Panc1 (cell line): Measurements from ENCODE around the gene GNAO1. TPM values are rescaled to one million over a fixed set of nuclear protein-coding genes. Genes with fewer than 3 reads are reported as not detected.

ENCODE experiments used
- ATAC-seq: fragments of 200-7000 bp; cut with Tn5 transposase; 2 replicates; pipeline ENCODE4 v1.9.1; 2020; ENCODE audit warnings: mild to moderate bottlenecking, moderate library complexity
- BruUV-seq: library from RNA; stranded (reverse); fragments of 400-500 nt; replicated peaks from 2 replicates; lab custom pipeline; 2021; lab: Mats Ljungman, UMichigan
- CTCF ChIA-PET: fragments of 300-600 bp; sonication (Branson Sonifier 250); formaldehyde crosslinking; loops from one replicate; lab custom pipeline; 2022; ENCODE audit warnings: antibody characterized with exemption; lab: Charles Lee
- POLR2A ChIA-PET: fragments of 300-600 bp; sonication (Branson Sonifier 250); formaldehyde crosslinking; loops from one replicate; lab custom pipeline; 2022; ENCODE audit warnings: antibody characterized with exemption; lab: Charles Lee
- DNase-seq: peaks from one replicate; pipeline ENCODE4 v3.0.0-alpha.2; 2010; ENCODE audit warnings: low read depth, low spot score
- H3K27ac ChIP-seq: 2 replicates; pipeline ENCODE4 v1.5.1; 2011; ENCODE audit warnings: mild to moderate bottlenecking, low read length, inconsistent platforms
- H3K27me3 ChIP-seq: fragments of 200-500 bp; sonication (Bioruptor generic); 2 replicates; pipeline ENCODE4 v1.6.0; 2014; ENCODE audit warnings: low read length, inconsistent platforms; ENCODE audit not compliant: control insufficient read depth, insufficient read depth
- H3K36me3 ChIP-seq: fragments of 200-500 bp; sonication (Bioruptor generic); 2 replicates; pipeline ENCODE4 v1.5.1; 2014; ENCODE audit warnings: inconsistent platforms, mild to moderate bottlenecking, low read length, moderate library complexity; ENCODE audit not compliant: control insufficient read depth, insufficient read depth
- H3K4me1 ChIP-seq: 2 replicates; pipeline ENCODE4 v1.5.1; 2011; ENCODE audit warnings: inconsistent platforms, mild to moderate bottlenecking, low read length, moderate library complexity; ENCODE audit not compliant: control insufficient read depth, insufficient read depth
- H3K4me3 ChIP-seq, 2 experiments: 2 replicates each; pipeline ENCODE4 v1.5.1; 2011 to 2012; ENCODE audit warnings: low read depth in 2 of 2, low read length in 2 of 2, mild to moderate bottlenecking in 2 of 2, inconsistent platforms in 1 of 2, moderate library complexity in 1 of 2
- H3K9me3 ChIP-seq: fragments of 200-500 bp; sonication (Bioruptor generic); 2 replicates; pipeline ENCODE4 v1.5.1; 2014; ENCODE audit warnings: low read depth, mild to moderate bottlenecking, inconsistent platforms, low read length, moderate library complexity; ENCODE audit not compliant: control insufficient read depth, insufficient read depth
- POLR2AphosphoS5 ChIP-seq: IDR thresholded peaks from 2 replicates; pipeline ENCODE4 v1.6.1; 2012; ENCODE audit warnings: mild to moderate bottlenecking, low read depth, low read length, moderate library complexity
- SIN3A ChIP-seq: IDR thresholded peaks from 2 replicates; pipeline ENCODE4 v1.6.1; 2012; ENCODE audit warnings: low read depth, mild to moderate bottlenecking, low read length, moderate library complexity, borderline replicate concordance; ENCODE audit not compliant: insufficient read depth
- TCF7L2 ChIP-seq: IDR thresholded peaks from 2 replicates; pipeline ENCODE4 v1.6.1; 2011; ENCODE audit warnings: mild to moderate bottlenecking, low read depth, low read length, inconsistent platforms
- in situ Hi-C: cut with HindIII; loops from 2 replicates; pipeline ENCODE4 v1.10.0; 2016; ENCODE audit warnings: low sequenced_read_pairs, low pct_unique_long_range_greater_than_20kb
- intact Hi-C: fragments of 100-400 bp; cut with micrococcal nuclease; formaldehyde crosslinking; loops from one replicate; pipeline ENCODE4 v1.10.0; 2022; ENCODE audit not compliant: unreplicated experiment
- total RNA-seq: library from RNA; stranded (reverse); gene quantifications from one replicate; pipeline ENCODE4 v1.2.1, GENCODE V29; 2021; ENCODE audit not compliant: unreplicated experiment
- TF ChIP-seq, protein P1 (sequence below): fragments of 450-650 bp; IDR thresholded peaks from 2 replicates; pipeline ENCODE4 v1.5.1; 2017; ENCODE audit warnings: mild to moderate bottlenecking
- TF ChIP-seq, protein P2 (sequence below), 2 experiments: IDR thresholded peaks; 2 replicates each; pipeline ENCODE4 v1.6.1; 2011 to 2012; ENCODE audit warnings: low read depth in 2 of 2, control low read depth in 1 of 2, low read length in 1 of 2, mild to moderate bottlenecking in 1 of 2, moderate library complexity in 1 of 2; ENCODE audit not compliant: insufficient read depth in 1 of 2

GNAO1 gene
- total RNA-seq, 1 experiment from 2014 or later = 33.4 TPM

DNA sequence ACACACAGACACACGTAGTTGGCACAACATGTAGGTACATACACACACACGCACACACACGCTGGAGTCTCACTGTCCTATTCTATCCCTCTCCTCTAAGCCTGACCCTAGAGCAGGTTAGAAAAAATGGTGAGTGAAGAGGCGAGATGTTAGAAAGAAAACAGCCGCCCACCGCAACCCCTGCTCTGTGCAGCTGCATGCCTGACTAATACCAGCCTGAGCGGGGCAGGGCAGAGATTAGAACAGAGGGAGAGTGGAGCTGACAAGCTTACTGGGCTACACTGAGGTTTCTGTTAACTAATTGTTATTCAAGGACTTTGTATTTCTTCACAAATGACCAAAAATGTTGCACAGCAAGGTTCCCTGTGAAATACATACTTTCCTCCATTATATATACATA, 174.3 kb downstream of the GNAO1 start:
- H3K4me3 ChIP-seq = no peak overlapping the region
- CTCF ChIA-PET = no interaction called here
- no peaks in the 10 kb centered on the region for H3K36me3 ChIP-seq
- in situ Hi-C loops = no loop called here
- TF ChIP-seq POLR2AphosphoS5 (no peak), SIN3A (no peak)
- TF ChIP-seq, protein P1, sequence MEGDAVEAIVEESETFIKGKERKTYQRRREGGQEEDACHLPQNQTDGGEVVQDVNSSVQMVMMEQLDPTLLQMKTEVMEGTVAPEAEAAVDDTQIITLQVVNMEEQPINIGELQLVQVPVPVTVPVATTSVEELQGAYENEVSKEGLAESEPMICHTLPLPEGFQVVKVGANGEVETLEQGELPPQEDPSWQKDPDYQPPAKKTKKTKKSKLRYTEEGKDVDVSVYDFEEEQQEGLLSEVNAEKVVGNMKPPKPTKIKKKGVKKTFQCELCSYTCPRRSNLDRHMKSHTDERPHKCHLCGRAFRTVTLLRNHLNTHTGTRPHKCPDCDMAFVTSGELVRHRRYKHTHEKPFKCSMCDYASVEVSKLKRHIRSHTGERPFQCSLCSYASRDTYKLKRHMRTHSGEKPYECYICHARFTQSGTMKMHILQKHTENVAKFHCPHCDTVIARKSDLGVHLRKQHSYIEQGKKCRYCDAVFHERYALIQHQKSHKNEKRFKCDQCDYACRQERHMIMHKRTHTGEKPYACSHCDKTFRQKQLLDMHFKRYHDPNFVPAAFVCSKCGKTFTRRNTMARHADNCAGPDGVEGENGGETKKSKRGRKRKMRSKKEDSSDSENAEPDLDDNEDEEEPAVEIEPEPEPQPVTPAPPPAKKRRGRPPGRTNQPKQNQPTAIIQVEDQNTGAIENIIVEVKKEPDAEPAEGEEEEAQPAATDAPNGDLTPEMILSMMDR = no peak
- TF ChIP-seq, protein P2, sequence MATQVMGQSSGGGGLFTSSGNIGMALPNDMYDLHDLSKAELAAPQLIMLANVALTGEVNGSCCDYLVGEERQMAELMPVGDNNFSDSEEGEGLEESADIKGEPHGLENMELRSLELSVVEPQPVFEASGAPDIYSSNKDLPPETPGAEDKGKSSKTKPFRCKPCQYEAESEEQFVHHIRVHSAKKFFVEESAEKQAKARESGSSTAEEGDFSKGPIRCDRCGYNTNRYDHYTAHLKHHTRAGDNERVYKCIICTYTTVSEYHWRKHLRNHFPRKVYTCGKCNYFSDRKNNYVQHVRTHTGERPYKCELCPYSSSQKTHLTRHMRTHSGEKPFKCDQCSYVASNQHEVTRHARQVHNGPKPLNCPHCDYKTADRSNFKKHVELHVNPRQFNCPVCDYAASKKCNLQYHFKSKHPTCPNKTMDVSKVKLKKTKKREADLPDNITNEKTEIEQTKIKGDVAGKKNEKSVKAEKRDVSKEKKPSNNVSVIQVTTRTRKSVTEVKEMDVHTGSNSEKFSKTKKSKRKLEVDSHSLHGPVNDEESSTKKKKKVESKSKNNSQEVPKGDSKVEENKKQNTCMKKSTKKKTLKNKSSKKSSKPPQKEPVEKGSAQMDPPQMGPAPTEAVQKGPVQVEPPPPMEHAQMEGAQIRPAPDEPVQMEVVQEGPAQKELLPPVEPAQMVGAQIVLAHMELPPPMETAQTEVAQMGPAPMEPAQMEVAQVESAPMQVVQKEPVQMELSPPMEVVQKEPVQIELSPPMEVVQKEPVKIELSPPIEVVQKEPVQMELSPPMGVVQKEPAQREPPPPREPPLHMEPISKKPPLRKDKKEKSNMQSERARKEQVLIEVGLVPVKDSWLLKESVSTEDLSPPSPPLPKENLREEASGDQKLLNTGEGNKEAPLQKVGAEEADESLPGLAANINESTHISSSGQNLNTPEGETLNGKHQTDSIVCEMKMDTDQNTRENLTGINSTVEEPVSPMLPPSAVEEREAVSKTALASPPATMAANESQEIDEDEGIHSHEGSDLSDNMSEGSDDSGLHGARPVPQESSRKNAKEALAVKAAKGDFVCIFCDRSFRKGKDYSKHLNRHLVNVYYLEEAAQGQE (IDR thresholded peaks at IDR 0.05; ENCODE audit: insufficient read depth in 1 of 2, low read depth in 2 of 2, low read length in 1 of 2) = no peak
- intact Hi-C loops = no loop called here
- no peak for ATAC-seq
- POLR2A ChIA-PET = no interaction called here
- no peaks in the 10 kb centered on the region for H3K9me3 ChIP-seq
- no peak for DNase-seq
- no peak overlapping the region for H3K27ac ChIP-seq
- no TSS peak for BruUV-seq
- H3K27me3 ChIP-seq = no peaks in the 10 kb centered on the region
- H3K4me1 ChIP-seq = peaks cover 6% of the 10 kb centered on the region

DNA sequence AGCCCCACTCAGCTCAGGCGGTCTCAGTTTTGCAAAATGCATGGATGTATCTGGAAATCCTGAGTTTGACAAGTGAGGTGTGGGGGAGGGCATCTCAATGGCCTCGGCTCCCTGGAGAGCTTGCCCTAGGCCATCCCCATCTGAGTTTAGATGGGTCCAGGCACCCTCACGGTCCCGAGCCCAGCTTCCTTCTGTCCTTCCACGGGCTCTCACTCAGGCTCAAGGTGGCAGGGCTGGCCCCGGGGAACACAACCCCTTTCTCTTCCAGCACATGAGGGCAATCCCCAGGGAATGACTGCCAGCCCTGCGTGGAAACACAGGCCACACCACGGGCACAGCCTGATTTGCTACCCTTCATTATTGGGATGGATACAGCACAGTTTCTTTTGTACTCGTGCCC, 175.7 kb downstream of the GNAO1 start:
- H3K4me3 ChIP-seq = no peak overlapping the region
- POLR2A ChIA-PET = no interaction called here
- CTCF ChIA-PET = no interaction called here
- DNase-seq (no peak), ATAC-seq (no peak)
- TF ChIP-seq, protein P2 (IDR thresholded peaks at IDR 0.05; ENCODE audit: insufficient read depth in 1 of 2, low read depth in 2 of 2, low read length in 1 of 2) = no peak
- TF ChIP-seq POLR2AphosphoS5 (no peak), SIN3A (no peak), TCF7L2 (no peak)
- TF ChIP-seq, protein P1 = no peak
- peaks cover 20% of the 10 kb centered on the region for H3K4me1 ChIP-seq
- H3K27me3 ChIP-seq = no peaks in the 10 kb centered on the region
- BruUV-seq = no TSS peak
- no peak overlapping the region for H3K27ac ChIP-seq
- no peaks in the 10 kb centered on the region for H3K36me3 ChIP-seq
- intact Hi-C loops = no loop called here
- H3K9me3 ChIP-seq = no peaks in the 10 kb centered on the region
- in situ Hi-C loops = no loop called here
